Dedifferentiated amniotic fluid mesenchymal stem cell (primary cell): ENCODE results near the gene PPM1B.
"Not testable (repeated sequence)": the region's sequence is repeated elsewhere in the genome, so short reads cannot be mapped to it uniquely, and the experiment has no call there.

ENCODE experiments used
- DNase-seq: peaks from one replicate; pipeline ENCODE4 v3.0.0-alpha.2; 2016; ENCODE audit errors: extremely low spot score

Gene PPM1B

GRCh38 chr2:44250376-44250775, 81.7 kb downstream of the PPM1B start:
- DNase-seq = no peak

DNA sequence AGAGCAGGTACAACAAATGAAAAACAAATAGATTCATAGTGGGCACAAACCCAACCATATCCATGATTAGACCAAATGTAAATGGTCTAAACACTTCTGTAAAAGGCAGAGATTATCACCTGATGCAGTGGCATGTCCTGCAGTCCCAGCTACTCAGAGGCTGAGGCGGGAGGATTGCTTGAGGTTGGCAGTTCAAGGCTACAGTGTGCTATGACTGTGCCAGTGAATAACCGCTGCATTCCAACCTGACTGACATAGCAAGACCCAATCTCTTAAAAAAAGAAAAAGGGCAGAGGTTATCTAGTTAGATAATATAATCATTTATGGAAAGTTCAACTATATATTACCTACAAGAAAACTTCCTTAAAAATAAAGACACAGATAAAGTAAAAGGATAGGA, 85.3 kb downstream of the PPM1B start:
- no peak for DNase-seq

GRCh38 chr2:44255704-44256103, 87.0 kb downstream of the PPM1B start:
- not testable (repeated sequence) for DNase-seq

GRCh38 chr2:44257802-44258201, 89.1 kb downstream of the PPM1B start:
- not testable (repeated sequence) for DNase-seq

GRCh38 chr2:44267269-44267795, 98.7 kb downstream of the PPM1B start:
- DNase-seq = no peak

GRCh38 chr2:44267796-44268648, 99.3 kb downstream of the PPM1B start:
- DNase-seq = peak; percentile 57

DNA sequence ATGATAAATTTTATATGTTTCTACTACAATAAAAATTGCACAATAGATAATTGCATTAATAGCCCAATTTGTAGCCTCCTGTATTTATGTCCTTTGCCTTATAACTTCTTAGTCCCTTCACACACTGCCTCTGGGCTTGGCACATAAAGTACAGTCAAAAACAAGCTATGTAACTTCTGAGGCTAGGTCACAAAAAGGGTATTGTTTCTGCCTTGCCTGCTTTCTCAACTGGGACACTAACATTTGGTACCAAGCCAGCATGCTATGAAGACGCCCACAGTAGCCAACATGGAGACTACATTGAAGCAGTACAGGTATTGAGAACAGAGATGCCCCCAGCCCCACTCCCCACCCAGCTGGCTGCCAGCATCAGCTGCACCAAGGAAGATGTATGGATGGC, 101.2 kb downstream of the PPM1B start:
- DNase-seq = no peak

DNA sequence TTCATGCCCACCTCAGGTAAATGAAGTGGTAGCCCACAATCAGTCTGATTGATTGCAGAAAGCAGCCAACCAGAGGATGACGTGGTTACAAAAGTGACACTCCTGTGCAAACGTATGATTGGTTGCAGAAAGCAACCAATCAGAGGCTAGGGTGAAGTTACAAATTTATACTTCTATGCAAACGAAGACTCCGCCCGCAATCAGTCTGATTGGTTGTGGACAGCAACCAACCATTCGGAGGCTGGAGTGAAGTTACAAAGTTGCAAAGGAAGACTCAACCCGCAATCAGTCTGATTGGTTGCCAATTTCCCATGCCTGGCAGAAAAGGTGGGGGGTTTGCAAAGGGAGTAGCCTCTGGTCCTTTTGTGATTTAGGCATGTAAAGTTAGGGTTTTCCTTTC, 102.6 kb downstream of the PPM1B start:
- DNase-seq = no peak

DNA sequence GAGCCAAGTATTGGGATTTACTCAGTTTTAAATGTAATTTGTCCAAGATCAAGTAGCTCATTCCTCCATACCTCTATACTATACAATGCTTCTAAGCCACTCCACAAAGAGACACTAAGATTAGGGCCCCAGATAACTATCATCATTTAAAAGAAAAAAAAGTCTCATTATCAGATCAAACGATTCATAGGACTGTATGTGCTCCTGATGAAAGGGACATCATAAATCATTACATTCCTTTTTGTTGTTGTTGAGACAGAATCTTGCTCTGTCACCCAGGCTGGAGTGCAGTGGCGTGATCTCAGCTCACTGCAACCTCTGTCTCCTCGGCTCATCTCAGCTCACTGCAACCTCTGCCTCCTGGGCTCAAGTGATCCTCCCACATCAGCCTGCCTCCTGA, 104.4 kb downstream of the PPM1B start:
- DNase-seq = no peak

DNA sequence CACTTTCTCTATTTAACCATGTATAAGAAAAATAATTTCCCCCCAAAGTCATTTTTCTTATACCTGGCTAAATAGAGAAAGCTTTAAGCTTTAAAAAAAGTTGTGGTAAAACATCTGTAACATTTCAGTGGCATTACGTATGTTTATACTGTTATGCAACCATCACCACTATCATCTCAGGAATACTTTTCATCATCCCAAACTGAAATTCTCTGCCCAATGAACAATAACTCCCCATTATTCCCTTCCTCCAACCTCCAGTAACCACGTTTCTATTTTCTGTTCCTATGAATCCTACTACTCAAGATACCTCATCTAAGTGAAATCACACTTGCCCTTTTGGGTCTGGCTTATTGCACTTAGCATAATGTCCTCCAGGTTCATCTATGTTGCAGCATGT, 104.9 kb downstream of the PPM1B start:
- no peak for DNase-seq

DNA sequence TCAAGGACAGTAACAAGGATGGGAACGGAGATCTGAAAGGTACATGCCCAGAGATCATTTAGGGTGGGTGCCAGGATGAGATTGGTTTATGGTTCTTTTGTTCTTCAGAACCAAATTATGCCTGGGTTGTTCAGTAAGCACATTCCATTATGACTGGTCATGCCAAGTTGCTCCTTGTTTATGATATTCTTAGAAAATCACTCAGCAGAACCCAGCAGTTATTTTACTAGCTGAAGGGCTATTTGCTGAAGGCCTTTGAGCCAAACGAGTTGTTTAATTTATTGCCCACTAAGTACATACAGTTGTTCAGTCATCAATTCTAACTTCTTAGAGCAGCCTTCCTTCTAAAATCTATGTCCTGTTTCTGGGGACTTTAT, 107.2 kb downstream of the PPM1B start:
- peak; percentile 23 for DNase-seq

DNA sequence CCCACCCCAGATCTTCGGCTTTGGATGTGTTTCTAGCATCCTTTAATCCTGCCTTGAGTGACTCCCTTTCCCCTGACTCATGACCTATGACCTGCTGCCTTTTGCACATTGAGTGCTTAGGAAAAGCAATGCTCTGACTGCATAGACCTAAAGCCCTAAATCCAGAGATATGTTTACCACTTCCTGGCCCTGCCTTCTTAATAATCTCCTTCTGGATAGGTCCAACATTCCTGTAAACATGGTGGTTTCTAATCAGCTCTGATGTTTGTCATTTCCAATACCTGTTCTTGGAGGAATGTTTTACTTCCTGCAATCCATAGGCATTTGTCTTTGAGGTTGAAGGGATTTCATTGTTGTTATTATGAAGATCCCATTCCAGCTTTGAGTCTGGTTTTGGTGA, 108.9 kb downstream of the PPM1B start:
- no peak for DNase-seq

GRCh38 chr2:44280869-44281268, 112.2 kb downstream of the PPM1B start:
- DNase-seq = no peak
